Measurements from ENCODE around the gene OR10D3. TPM values are rescaled to one million over a fixed set of nuclear protein-coding genes. Genes with fewer than 3 reads are reported as not detected.

The OR10D3 gene
- total and polyA plus RNA-seq, 4 donors = not detected

DNA sequence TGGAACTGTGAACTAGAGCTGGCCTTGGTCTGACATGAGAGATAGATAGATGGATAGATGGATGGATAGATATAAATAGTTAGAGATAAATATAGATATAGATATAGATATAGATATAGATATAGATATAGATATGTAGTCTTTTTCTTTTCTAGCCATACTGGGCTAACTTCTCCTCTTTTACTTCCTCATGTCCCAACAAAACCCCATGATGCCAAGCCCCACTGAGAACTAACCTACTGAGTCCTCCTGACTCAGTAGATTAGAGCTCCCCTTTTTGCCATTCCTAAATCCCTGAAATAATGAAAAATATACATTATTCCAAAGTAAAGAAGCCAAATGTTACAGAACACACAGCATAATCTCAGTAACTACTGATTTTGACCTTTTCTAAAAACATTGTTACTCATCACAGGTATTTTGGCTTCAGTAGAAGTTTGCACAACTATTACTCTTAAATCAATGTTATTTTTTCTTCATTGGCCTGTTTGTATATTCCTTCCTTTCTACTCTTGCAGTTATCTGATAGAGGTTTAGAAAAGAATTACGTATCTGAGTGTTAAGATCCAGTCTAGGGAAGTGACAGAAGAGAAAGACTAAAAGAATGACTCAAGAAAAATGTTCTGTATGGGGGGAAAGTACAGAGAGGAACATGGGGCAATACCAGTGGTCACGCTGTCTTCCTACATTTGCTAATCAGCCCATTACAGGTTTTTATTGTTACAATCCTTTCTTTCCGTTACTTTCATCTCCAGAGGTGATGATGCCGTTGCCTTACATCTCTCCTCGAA is 6.0 kb upstream of the OR10D3 start:
- DNase-seq = no peak
- H3K4me1 ChIP-seq (ENCODE audit: control insufficient read depth in 5 of 5, insufficient read depth in 5 of 5, low read length in 5 of 5) = peaks cover 0 to 4% (median 0%) of the 10 kb centered on the region in 5 donors
- H3K27me3 ChIP-seq (ENCODE audit: control insufficient read depth in 3 of 3, insufficient read depth in 3 of 3, low read length in 2 of 3) = no peaks in the 10 kb centered on the region
- H3K9me3 ChIP-seq (ENCODE audit: control insufficient read depth in 4 of 4, insufficient read depth in 3 of 4, low read length in 3 of 4) = no peaks in the 10 kb centered on the region
- no peak overlapping the region for H3K4me3 ChIP-seq
- 39 to 70% methylated on average over 5 of the region's 5 CpGs for WGBS, 2 donors
- TF ChIP-seq, protein P1, sequence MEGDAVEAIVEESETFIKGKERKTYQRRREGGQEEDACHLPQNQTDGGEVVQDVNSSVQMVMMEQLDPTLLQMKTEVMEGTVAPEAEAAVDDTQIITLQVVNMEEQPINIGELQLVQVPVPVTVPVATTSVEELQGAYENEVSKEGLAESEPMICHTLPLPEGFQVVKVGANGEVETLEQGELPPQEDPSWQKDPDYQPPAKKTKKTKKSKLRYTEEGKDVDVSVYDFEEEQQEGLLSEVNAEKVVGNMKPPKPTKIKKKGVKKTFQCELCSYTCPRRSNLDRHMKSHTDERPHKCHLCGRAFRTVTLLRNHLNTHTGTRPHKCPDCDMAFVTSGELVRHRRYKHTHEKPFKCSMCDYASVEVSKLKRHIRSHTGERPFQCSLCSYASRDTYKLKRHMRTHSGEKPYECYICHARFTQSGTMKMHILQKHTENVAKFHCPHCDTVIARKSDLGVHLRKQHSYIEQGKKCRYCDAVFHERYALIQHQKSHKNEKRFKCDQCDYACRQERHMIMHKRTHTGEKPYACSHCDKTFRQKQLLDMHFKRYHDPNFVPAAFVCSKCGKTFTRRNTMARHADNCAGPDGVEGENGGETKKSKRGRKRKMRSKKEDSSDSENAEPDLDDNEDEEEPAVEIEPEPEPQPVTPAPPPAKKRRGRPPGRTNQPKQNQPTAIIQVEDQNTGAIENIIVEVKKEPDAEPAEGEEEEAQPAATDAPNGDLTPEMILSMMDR (IDR thresholded peaks at IDR 0.05; ENCODE audit: control extremely low read depth, extremely low read depth) = no peak
- no peak overlapping the region for H3K9ac ChIP-seq (ENCODE audit: insufficient read depth in 1 of 2, low read length in 2 of 2)
- H3K36me3 ChIP-seq (ENCODE audit: control insufficient read depth in 4 of 4, insufficient read depth in 4 of 4, low read length in 4 of 4) = no peaks in the 10 kb centered on the region
- no peak for ATAC-seq (ENCODE audit: insufficient read depth, low FRiP score)
- H3K27ac ChIP-seq (ENCODE audit: low read depth in 1 of 2, low read length in 1 of 2) = no peak overlapping the region

DNA sequence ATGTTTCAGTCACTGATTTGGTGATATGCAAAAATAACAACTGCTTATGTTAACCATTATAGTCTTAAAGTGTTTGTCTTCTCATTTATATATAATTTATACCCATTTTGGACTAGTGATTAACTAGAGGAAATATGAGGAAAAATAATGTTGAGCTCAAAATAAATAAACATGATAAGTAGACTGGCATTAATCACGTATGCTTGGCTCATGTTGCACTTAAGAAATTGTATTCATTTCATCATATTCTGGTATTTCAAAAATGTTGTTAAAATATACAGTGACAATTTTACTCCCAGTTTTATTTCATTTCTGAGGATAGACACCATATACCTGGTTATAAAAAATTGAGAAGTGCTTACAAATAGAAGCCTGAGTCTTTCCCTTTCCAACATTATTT is 3.8 kb upstream of the OR10D3 start:
- peak in 1 of 3 donors; percentile 3 for DNase-seq
- Histone ChIP-seq H3K27ac (ENCODE audit: low read depth in 1 of 2, low read length in 1 of 2) (no peak overlapping the region), H3K4me1 (ENCODE audit: control insufficient read depth in 5 of 5, insufficient read depth in 5 of 5, low read length in 5 of 5) (peaks cover 0 to 4% (median 0%) of the 10 kb centered on the region in 5 donors), H3K9ac (ENCODE audit: insufficient read depth in 1 of 2, low read length in 2 of 2) (no peak overlapping the region), H3K27me3 (ENCODE audit: control insufficient read depth in 3 of 3, insufficient read depth in 3 of 3, low read length in 2 of 3) (no peaks in the 10 kb centered on the region), H3K4me3 (no peak overlapping the region), H3K36me3 (ENCODE audit: control insufficient read depth in 4 of 4, insufficient read depth in 4 of 4, low read length in 4 of 4) (no peaks in the 10 kb centered on the region), H3K9me3 (ENCODE audit: control insufficient read depth in 4 of 4, insufficient read depth in 3 of 4, low read length in 3 of 4) (no peaks in the 10 kb centered on the region)
- 16 to 17% methylated on average over 1 of the region's 1 CpG for whole genome bisulfite sequencing, 2 donors
- no peak for ATAC-seq (ENCODE audit: insufficient read depth, low FRiP score)
- TF ChIP-seq, protein P1 (IDR thresholded peaks at IDR 0.05; ENCODE audit: control extremely low read depth, extremely low read depth) = no peak

DNA sequence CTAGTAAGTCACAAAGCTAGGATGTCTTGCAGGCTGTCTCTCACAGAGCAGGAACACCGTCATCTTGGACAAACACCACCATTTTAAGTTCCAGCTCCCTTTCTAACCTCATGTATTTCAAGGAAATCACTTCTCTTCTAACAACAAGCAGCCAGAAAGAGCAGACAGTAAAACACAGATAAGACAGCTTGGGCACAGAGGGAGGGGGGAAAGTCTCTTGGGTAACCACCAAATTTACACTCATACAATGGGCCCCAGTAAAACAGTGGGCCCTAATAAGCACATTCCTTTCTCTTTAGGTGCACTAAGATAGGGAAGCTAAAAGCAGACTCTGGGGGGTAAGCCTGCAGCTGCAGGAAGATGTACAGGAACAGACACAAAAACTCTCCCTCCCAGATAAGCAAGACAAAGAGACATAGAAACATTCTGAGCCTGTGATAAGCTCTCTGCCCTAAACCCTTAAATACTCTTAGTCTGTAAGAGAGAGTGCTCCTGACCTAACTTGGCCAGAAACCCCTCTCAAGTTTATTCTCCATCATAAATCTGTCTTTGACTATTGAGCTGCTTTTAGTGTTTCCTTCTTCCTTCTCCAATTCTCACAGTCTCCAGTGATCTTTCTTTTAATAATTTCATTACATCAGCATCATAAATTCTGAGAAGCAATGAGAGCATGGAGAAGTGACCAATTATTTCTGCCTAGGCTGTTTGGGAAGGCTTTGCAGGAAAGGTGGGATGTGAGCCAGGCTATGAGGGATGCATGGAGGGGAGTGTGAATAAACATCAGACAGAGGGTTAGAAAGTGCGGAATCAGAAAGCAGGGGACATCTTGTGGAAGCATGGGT is 7.4 kb downstream of the OR10D3 start:
- Histone ChIP-seq H3K4me3 (no peak overlapping the region), H3K4me1 (ENCODE audit: control insufficient read depth in 5 of 5, insufficient read depth in 5 of 5, low read length in 5 of 5) (peaks cover 0 to 6% (median 0%) of the 10 kb centered on the region in 5 donors), H3K27me3 (ENCODE audit: control insufficient read depth in 3 of 3, insufficient read depth in 3 of 3, low read length in 2 of 3) (no peaks in the 10 kb centered on the region), H3K27ac (ENCODE audit: low read depth in 1 of 2, low read length in 1 of 2) (no peak overlapping the region), H3K36me3 (ENCODE audit: control insufficient read depth in 4 of 4, insufficient read depth in 4 of 4, low read length in 4 of 4) (no peaks in the 10 kb centered on the region), H3K9ac (ENCODE audit: insufficient read depth in 1 of 2, low read length in 2 of 2) (no peak overlapping the region), H3K9me3 (ENCODE audit: control insufficient read depth in 4 of 4, insufficient read depth in 3 of 4, low read length in 3 of 4) (no peaks in the 10 kb centered on the region)
- ATAC-seq (ENCODE audit: insufficient read depth, low FRiP score) = no peak
- TF ChIP-seq, protein P1 (IDR thresholded peaks at IDR 0.05; ENCODE audit: control extremely low read depth, extremely low read depth) = no peak
- DNase-seq = peak in 1 of 3 donors; percentile 25
- 67 to 81% methylated on average over 2 of the region's 2 CpGs for WGBS, 2 donors
